Spleen (tissue), 11 donors: Measurements from ENCODE around the gene HSPB2. TPM values are rescaled to one million over a fixed set of nuclear protein-coding genes. Genes with fewer than 3 reads are reported as not detected.

Source experiments
- DNase-seq: peaks from one replicate; pipeline ENCODE4 v3.0.0-alpha.2; 2020
- H3K27ac ChIP-seq, 8 donors: fragments of 200-600 bp; sonication (generic) in 7 of 8; 1 replicate in 4 of 8; 2 replicates in 4 of 8; pipeline versions ENCODE4 v1.5.0 to v1.8.0; 2016 to 2021; ENCODE audit warnings: inconsistent platforms in 4 of 8, mild to moderate bottlenecking in 4 of 8, moderate library complexity in 1 of 8
- H3K27me3 ChIP-seq, 7 donors: fragments of 200-600 bp; sonication (generic) in 6 of 7; replicated peaks in 1 of 7; 1 replicate in 4 of 7; 2 replicates in 3 of 7; pipeline versions ENCODE4 v1.5.0 to v1.8.0; 2016 to 2021; ENCODE audit warnings: inconsistent platforms in 3 of 7, mild to moderate bottlenecking in 1 of 7
- H3K36me3 ChIP-seq, 6 donors: fragments of 200-600 bp; sonication (generic) in 5 of 6; 1 replicate in 4 of 6; 2 replicates in 2 of 6; pipeline versions ENCODE4 v1.5.0 to v1.8.0; 2016 to 2021; ENCODE audit warnings: inconsistent platforms in 2 of 6
- H3K4me1 ChIP-seq, 6 donors: fragments of 200-600 bp; sonication (generic) in 5 of 6; 1 replicate in 3 of 6; 2 replicates in 3 of 6; pipeline versions ENCODE4 v1.5.0 to v1.8.0; 2016 to 2021; ENCODE audit warnings: inconsistent platforms in 3 of 6
- H3K4me3 ChIP-seq, 8 donors: fragments of 200-600 bp; sonication (generic) in 7 of 8; 1 replicate in 4 of 8; 2 replicates in 4 of 8; pipeline versions ENCODE4 v1.5.0 to v1.8.0; 2016 to 2021; ENCODE audit warnings: inconsistent platforms in 4 of 8, mild to moderate bottlenecking in 4 of 8, moderate library complexity in 2 of 8
- H3K9me3 ChIP-seq, 8 donors: fragments of 200-600 bp; sonication (generic) in 7 of 8; 1 replicate in 4 of 8; 2 replicates in 4 of 8; pipeline versions ENCODE4 v1.5.0 to v1.8.0; 2016 to 2021; ENCODE audit warnings: inconsistent platforms in 4 of 8
- CTCF ChIP-seq, 11 experiments: fragments of 200-600 bp in 7 of 11; fragments of 450-650 bp in 4 of 11; sonication (generic) in 4 of 11; IDR thresholded peaks in 8 of 11; conservative IDR thresholded peaks in 3 of 11; 1 replicate in 7 of 11; 2 replicates in 4 of 11; pipeline versions ENCODE4 v1.4.0 to v1.8.0; 2016 to 2021; ENCODE audit warnings: antibody characterized with exemption in 11 of 11, inconsistent platforms in 4 of 11, mild to moderate bottlenecking in 1 of 11
- POLR2A ChIP-seq, 3 donors: fragments of 450-650 bp; IDR thresholded peaks; one replicate each; pipeline ENCODE4 v1.5.1; 2017; ENCODE audit warnings: antibody characterized with exemption in 3 of 3, mild to moderate bottlenecking in 1 of 3
- POLR2AphosphoS5 ChIP-seq, 3 donors: sonication (generic); formaldehyde crosslinking; IDR thresholded peaks; one replicate each; pipeline ENCODE4 v1.5.1; 2017; ENCODE audit warnings: antibody characterized with exemption in 3 of 3
- WGBS, 5 donors: extraction: QIAGEN DNeasy Blood & Tissue Kit in 3 of 5; methylation state at CpG; one replicate each; pipeline versions ENCODE4 v1.1.5 to v1.1.7; 2013 to 2018; 5-methylcytosine and 5-hydroxymethylcytosine counted together
- intact Hi-C: fragments of 100-400 bp; cut with DNase I; formaldehyde crosslinking; loops from one replicate; pipeline ENCODE4 v1.15.0; 2023; ENCODE audit warnings: low total_unique reads
- polyA plus RNA-seq, 3 donors: library from polyadenylated mRNA; stranded (reverse); fragments of 200-250 nt; gene quantifications; one replicate each; pipeline ENCODE4 v1.2.1, GENCODE V29; 2013
- total RNA-seq, 7 donors: library from RNA; depleted of rRNA in 3 of 7; stranded (reverse); fragments of >200 nt in 3 of 7; fragmentation: NEBNext Ultra II Directional in 4 of 7; extraction: Animal tissue kit (Norgen Biotek cat#: 25700) in 4 of 7; gene quantifications; one replicate each; pipeline versions ENCODE4 v1.1.0 to v1.2.1, GENCODE V29; 2016 to 2021
- donor health status: healthy with polysubstance abuse.
- donor health status: DM: no; HTN: no; CAD: no; lungs with moderate emphysema.
- donor health status: DM: no; HTN: no; CAD: no.
- donor health status: Bipolar disorder and iron deficiency.
- donor health status: healthy.
- donor health status: DM: no; HTN: no; CAD: no.
- donor health status: DM: yes; HTN: yes; CAD: no.

Gene HSPB2
- total and polyA plus RNA-seq, 10 donors, result 0.60 to 6.0 (median 1.8) TPM; not detected in 2

GRCh38 chr11:111920908-111921307 lies 8.4 kb downstream of the HSPB2 start:
- Histone ChIP-seq H3K27me3 (peaks cover 0 to 6% (median 0%) of the 10 kb centered on the region in 7 donors), H3K4me1 (peaks cover 0 to 12% (median 0%) of the 10 kb centered on the region in 6 donors), H3K9me3 (no peaks in the 10 kb centered on the region), H3K36me3 (no peaks in the 10 kb centered on the region), H3K4me3 (no peak overlapping the region), H3K27ac (no peak overlapping the region)
- 70 to 98% (median 92%) methylated on average over 2 of the region's 2 CpGs for WGBS, 5 donors
- no peak for TF ChIP-seq POLR2A (IDR thresholded peaks at IDR 0.05)
- TF ChIP-seq POLR2AphosphoS5 (IDR thresholded peaks at IDR 0.05), result no peak
- TF ChIP-seq CTCF (IDR thresholded peaks at IDR 0.05 in 8 of 11, conservative IDR thresholded peaks at IDR 0.05 in 3 of 11), result no peak
- no peak for DNase-seq
- intact Hi-C loops, result no loop called here

- no peak for TF ChIP-seq CTCF (IDR thresholded peaks at IDR 0.05 in 8 of 11, conservative IDR thresholded peaks at IDR 0.05 in 3 of 11)
- no peak for TF ChIP-seq POLR2AphosphoS5 (IDR thresholded peaks at IDR 0.05)
- TF ChIP-seq POLR2A (IDR thresholded peaks at IDR 0.05), result no peak
- H3K36me3 ChIP-seq, result no peaks in the 10 kb centered on the region
- DNase-seq, result no peak
- H3K9me3 ChIP-seq, result no peaks in the 10 kb centered on the region
- H3K4me3 ChIP-seq, result no peak overlapping the region
- WGBS, 5 donors, result 83 to 98% (median 93%) methylated on average over 7 of the region's 7 CpGs
- H3K27me3 ChIP-seq, result peaks cover 0 to 6% (median 0%) of the 10 kb centered on the region in 7 donors
- no peak overlapping the region for H3K27ac ChIP-seq
- intact Hi-C loops, result no loop called here
- H3K4me1 ChIP-seq, result peaks cover 0 to 20% (median 6%) of the 10 kb centered on the region in 6 donors
Observed at GRCh38 chr11:111921541-111922230, 9.2 kb downstream of the HSPB2 start.

- peaks cover 5 to 28% (median 13%) of the 10 kb centered on the region in 6 donors for H3K4me1 ChIP-seq
- intact Hi-C loops, result no loop called here
- no peak for DNase-seq
Observed at GRCh38 chr11:111922803-111923202, 10.3 kb downstream of the HSPB2 start.

More at GRCh38 chr11:111922803-111923202, 10.3 kb downstream of the HSPB2 start:
- H3K36me3 ChIP-seq, result no peaks in the 10 kb centered on the region
- H3K9me3 ChIP-seq, result no peaks in the 10 kb centered on the region
- H3K27ac ChIP-seq, result peak overlapping the region in 5 of 8 donors; percentile 43 to 71 (median 62)
- peaks cover 0 to 6% (median 0%) of the 10 kb centered on the region in 7 donors for H3K27me3 ChIP-seq
- 20 to 31% (median 21%) methylated on average over 2 of the region's 2 CpGs for WGBS, 5 donors
- H3K4me3 ChIP-seq, result no peak overlapping the region
- TF ChIP-seq POLR2A (IDR thresholded peaks at IDR 0.05), result no peak
- no peak for TF ChIP-seq POLR2AphosphoS5 (IDR thresholded peaks at IDR 0.05)
- TF ChIP-seq CTCF (IDR thresholded peaks at IDR 0.05 in 8 of 11, conservative IDR thresholded peaks at IDR 0.05 in 3 of 11), result no peak
